Measurements from ENCODE around the gene DIP2C. TPM values are rescaled to one million over a fixed set of nuclear protein-coding genes. Genes with fewer than 3 reads are reported as not detected.

DIP2C gene
- total RNA-seq, 1 donor from 2014 or later, result 30.8 TPM

DNA sequence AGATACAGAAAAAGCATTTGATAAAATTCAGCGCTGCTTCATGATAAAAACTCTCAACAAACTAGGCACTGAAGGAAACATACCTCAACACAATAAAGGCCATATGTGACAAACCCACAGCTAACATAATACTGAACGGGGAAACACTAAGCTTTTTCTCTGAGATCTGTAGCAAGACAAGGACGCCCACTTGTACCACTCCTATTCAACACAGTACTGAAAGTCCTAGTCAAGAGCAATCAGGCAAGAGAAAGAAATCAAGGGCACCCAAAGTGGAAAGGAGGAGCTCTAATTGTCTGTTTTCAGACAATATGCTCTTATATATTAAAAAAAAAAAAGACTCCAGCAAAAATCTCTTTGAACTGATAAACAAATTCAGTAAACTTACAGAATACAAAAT is 13.3 kb downstream of the DIP2C start:
- H3K4me3 ChIP-seq, result no peak overlapping the region
- no peak for TF ChIP-seq CTCF (IDR thresholded peaks at IDR 0.05; ENCODE audit: borderline replicate concordance)
- intact Hi-C loops (cut with micrococcal nuclease), result loop anchor here (10.0 kb wide), 1 partner anchor 61 kb away; no protein-coding TSS in a partner anchor
- no peak overlapping the region for H3K27ac ChIP-seq (replicated peaks)
- DNase-seq, result no peak
- H3K36me3 ChIP-seq, result no peaks in the 10 kb centered on the region
- H3K4me1 ChIP-seq, result peaks cover 54% of the 10 kb centered on the region
- H3K9me3 ChIP-seq (replicated peaks), result no peaks in the 10 kb centered on the region
- no peaks in the 10 kb centered on the region for H3K27me3 ChIP-seq (ENCODE audit: low read depth)

DNA sequence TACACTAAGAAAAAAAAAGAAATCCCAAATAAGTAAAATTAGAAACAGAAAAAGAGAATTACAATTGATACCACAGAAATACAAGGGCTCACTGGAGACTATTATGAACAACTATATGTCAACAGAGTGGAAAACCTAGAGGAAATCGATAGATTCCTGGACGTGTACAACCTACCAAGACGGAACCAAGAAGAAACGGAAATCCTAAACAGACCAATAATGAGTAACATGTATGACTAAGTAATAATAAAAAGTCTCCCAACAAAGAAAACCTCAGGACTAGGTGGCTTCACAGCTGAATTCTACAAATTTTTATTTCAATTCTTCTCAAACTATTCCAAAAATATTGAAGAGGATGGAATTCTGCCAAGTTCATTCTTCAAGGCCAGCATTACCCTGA is 13.9 kb downstream of the DIP2C start:
- no peak overlapping the region for H3K27ac ChIP-seq (replicated peaks)
- intact Hi-C loops (cut with micrococcal nuclease), result loop anchor here (10.0 kb wide), 1 partner anchor 61 kb away; no protein-coding TSS in a partner anchor
- no peak for DNase-seq

GRCh38 chr10:673492-673891 is 16.0 kb downstream of the DIP2C start:
- H3K36me3 ChIP-seq, result no peaks in the 10 kb centered on the region
- intact Hi-C loops (cut with micrococcal nuclease), result loop anchor here (10.0 kb wide), 1 partner anchor 59 kb away; no protein-coding TSS in a partner anchor
- no peaks in the 10 kb centered on the region for H3K27me3 ChIP-seq (ENCODE audit: low read depth)
- peaks cover 36% of the 10 kb centered on the region for H3K4me1 ChIP-seq
- H3K9me3 ChIP-seq (replicated peaks), result no peaks in the 10 kb centered on the region
- no peak overlapping the region for H3K4me3 ChIP-seq
- no peak for TF ChIP-seq CTCF (IDR thresholded peaks at IDR 0.05; ENCODE audit: borderline replicate concordance)
- DNase-seq, result no peak
- H3K27ac ChIP-seq (replicated peaks), result no peak overlapping the region

More for the DNA sequence above, 13.9 kb downstream of the DIP2C start:
- H3K9me3 ChIP-seq (replicated peaks), result no peaks in the 10 kb centered on the region
- H3K27me3 ChIP-seq (ENCODE audit: low read depth), result no peaks in the 10 kb centered on the region
- H3K36me3 ChIP-seq, result no peaks in the 10 kb centered on the region
- TF ChIP-seq CTCF (IDR thresholded peaks at IDR 0.05; ENCODE audit: borderline replicate concordance), result no peak
- no peak overlapping the region for H3K4me3 ChIP-seq
- peaks cover 48% of the 10 kb centered on the region for H3K4me1 ChIP-seq

DNA sequence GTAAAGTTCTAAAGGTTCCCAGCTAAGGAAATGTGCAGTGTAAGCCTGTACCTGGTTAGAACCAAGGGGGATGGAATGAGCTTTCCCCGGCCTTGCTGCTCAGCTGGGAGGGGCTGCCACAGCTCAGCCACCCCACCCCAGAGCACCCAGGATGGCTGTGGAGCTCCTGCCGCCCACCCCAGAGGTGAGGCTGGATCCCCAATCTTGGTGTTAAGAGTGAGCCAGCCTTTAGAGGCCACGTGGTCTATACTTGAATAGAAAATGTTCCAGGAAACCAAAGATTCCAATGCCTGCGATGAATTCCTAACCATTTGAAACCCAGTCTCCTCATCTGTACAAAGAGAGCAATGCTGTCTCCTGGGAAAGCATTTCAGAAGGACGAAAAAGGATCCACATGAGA is 16.5 kb downstream of the DIP2C start:
- intact Hi-C loops (cut with micrococcal nuclease), result loop anchor here (10.0 kb wide), 1 partner anchor 58 kb away; no protein-coding TSS in a partner anchor
- peaks cover 32% of the 10 kb centered on the region for H3K4me1 ChIP-seq
- no peak overlapping the region for H3K27ac ChIP-seq (replicated peaks)
- no peaks in the 10 kb centered on the region for H3K9me3 ChIP-seq (replicated peaks)
- TF ChIP-seq CTCF (IDR thresholded peaks at IDR 0.05; ENCODE audit: borderline replicate concordance), result no peak
- H3K27me3 ChIP-seq (ENCODE audit: low read depth), result no peaks in the 10 kb centered on the region
- DNase-seq, result no peak
- no peaks in the 10 kb centered on the region for H3K36me3 ChIP-seq
- no peak overlapping the region for H3K4me3 ChIP-seq

DNA sequence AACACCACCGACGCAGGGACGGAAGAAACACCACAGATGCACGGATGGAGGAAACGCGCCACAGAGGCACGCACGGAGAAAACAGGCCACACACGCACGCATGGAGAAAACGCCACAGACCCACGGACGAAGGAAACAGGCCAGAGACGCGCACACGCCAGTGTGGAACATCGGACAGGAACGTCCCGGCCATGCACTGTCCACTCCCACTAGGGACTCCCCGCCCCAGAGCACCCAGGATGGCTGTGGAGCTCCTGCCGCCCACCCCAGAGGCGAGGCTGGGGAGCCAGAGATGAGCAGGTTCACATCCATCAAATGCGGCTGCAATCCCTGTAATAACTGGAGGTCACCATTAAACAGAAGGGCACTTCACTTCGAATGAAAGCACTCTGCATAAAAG is 17.3 kb downstream of the DIP2C start:
- Histone ChIP-seq H3K4me1 (peaks cover 24% of the 10 kb centered on the region), H3K4me3 (no peak overlapping the region), H3K27me3 (ENCODE audit: low read depth) (no peaks in the 10 kb centered on the region), H3K27ac (replicated peaks) (no peak overlapping the region), H3K36me3 (no peaks in the 10 kb centered on the region), H3K9me3 (replicated peaks) (no peaks in the 10 kb centered on the region)
- intact Hi-C loops (cut with micrococcal nuclease), result loop anchor here (10.0 kb wide), 1 partner anchor 57 kb away; no protein-coding TSS in a partner anchor
- DNase-seq, result no peak
- no peak for TF ChIP-seq CTCF (IDR thresholded peaks at IDR 0.05; ENCODE audit: borderline replicate concordance)
